ENCODE measurements around the gene KDM4F. TPM values are rescaled to one million over a fixed set of nuclear protein-coding genes. Genes with fewer than 3 reads are reported as not detected.
"Not testable (repeated sequence)": the region's sequence is repeated elsewhere in the genome, so short reads cannot be mapped to it uniquely, and the experiment has no call there.

Gene KDM4F
- not detected for total RNA-seq

DNA sequence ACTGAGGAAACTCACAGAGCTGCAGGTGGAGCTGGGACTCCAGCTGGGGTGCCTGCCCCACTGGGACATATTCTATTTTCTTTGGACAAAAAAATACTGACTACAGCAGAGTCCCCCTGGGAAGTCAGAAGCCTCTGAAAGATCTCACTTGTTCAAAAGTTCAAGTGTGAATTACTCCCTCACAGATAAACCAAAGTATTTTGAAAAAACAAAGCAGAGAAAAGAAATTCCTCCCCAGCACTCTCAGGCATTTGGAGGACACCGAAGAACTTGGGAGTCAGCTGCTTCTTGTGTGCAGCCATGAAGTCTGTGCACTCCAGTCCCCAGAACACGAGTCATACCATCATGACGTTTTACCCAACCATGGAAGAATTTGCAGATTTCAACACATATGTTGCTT lies at the start of gene KDM4F:
Gene KDM4F, plus strand, starts transcription at position 301 of the 400 bp plus-strand sequence.
- DNase-seq; H3K36me3 ChIP-seq; H3K27ac ChIP-seq; intact Hi-C loops (cut with DNase I); H3K4me1 ChIP-seq; H3K9me3 ChIP-seq; H3K4me3 ChIP-seq: not testable (repeated sequence)
- 60 to 81% methylated on average over 1 to 3 of the region's 3 CpGs for WGBS, 2 donors
- H3K27me3 ChIP-seq, result peaks cover 0 to 32% (median 0%) of the 10 kb centered on the region in 4 donors

- no peak for DNase-seq
- no peak for TF ChIP-seq CTCF (IDR thresholded peaks at IDR 0.05)
- no peak for TF ChIP-seq POLR2A (IDR thresholded peaks at IDR 0.05)
- intact Hi-C loops (cut with DNase I), result no loop called here
- Histone ChIP-seq H3K27me3 (no peaks in the 10 kb centered on the region), H3K4me1 (no peaks in the 10 kb centered on the region), H3K27ac (no peak overlapping the region), H3K4me3 (no peak overlapping the region), H3K9me3 (no peaks in the 10 kb centered on the region), H3K36me3 (no peaks in the 10 kb centered on the region)
These were observed 45.5 kb upstream of the KDM4F start for GRCh38 chr11:95003716-95004115.

DNA sequence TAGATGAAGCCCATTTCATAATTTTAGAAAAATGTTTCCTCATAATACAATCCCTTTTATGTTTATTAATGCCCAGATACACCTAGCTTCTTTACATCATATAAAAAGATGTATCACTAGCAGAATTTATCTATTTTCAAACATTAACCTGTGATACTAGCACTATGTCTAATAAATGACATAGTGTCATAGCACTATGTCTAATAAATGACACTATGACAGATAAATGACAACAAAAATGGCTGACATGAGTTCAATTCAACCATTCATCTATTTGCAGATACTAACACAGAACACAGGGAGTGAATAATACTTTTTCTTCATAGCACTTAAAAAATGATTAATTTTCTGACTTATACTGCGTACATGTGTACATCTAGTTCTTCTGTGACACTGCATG lies 43.6 kb upstream of the KDM4F start:
- no peak overlapping the region for H3K27ac ChIP-seq
- TF ChIP-seq POLR2A (IDR thresholded peaks at IDR 0.05), result no peak
- TF ChIP-seq CTCF (IDR thresholded peaks at IDR 0.05), result no peak
- DNase-seq, result no peak
- H3K9me3 ChIP-seq, result no peaks in the 10 kb centered on the region
- no peaks in the 10 kb centered on the region for H3K36me3 ChIP-seq
- H3K4me3 ChIP-seq, result no peak overlapping the region
- intact Hi-C loops (cut with DNase I), result no loop called here
- H3K4me1 ChIP-seq, result no peaks in the 10 kb centered on the region
- 85 to 97% methylated on average over 1 of the region's 1 CpG for WGBS, 2 donors
- no peaks in the 10 kb centered on the region for H3K27me3 ChIP-seq

DNA sequence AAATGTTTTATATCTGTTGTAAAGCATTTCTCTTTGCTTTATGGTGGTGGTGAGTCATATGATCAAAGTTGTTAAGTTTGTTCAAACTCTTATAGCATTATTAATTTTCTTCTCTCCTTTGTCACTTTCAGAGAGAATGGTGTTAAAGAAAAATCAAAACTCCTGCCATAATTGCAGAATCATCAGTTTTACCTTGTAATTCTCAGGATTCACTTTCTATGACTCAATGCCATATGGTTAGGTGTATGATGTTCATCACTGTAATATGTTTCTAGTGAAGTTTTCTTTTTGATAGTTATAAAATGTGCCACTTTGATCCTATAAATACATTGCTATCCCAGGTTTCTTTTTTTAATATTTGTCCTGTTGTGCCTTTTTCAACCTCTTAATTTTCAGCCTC lies 37.8 kb upstream of the KDM4F start:
- H3K9me3 ChIP-seq, result no peaks in the 10 kb centered on the region
- intact Hi-C loops (cut with DNase I), result no loop called here
- no peak for DNase-seq
- TF ChIP-seq POLR2A (IDR thresholded peaks at IDR 0.05) (no peak), CTCF (IDR thresholded peaks at IDR 0.05) (no peak)
- H3K4me1 ChIP-seq, result no peaks in the 10 kb centered on the region
- H3K36me3 ChIP-seq, result no peaks in the 10 kb centered on the region
- H3K27me3 ChIP-seq, result peaks cover 0 to 10% (median 0%) of the 10 kb centered on the region in 4 donors
- no peak overlapping the region for H3K27ac ChIP-seq
- no peak overlapping the region for H3K4me3 ChIP-seq

DNA sequence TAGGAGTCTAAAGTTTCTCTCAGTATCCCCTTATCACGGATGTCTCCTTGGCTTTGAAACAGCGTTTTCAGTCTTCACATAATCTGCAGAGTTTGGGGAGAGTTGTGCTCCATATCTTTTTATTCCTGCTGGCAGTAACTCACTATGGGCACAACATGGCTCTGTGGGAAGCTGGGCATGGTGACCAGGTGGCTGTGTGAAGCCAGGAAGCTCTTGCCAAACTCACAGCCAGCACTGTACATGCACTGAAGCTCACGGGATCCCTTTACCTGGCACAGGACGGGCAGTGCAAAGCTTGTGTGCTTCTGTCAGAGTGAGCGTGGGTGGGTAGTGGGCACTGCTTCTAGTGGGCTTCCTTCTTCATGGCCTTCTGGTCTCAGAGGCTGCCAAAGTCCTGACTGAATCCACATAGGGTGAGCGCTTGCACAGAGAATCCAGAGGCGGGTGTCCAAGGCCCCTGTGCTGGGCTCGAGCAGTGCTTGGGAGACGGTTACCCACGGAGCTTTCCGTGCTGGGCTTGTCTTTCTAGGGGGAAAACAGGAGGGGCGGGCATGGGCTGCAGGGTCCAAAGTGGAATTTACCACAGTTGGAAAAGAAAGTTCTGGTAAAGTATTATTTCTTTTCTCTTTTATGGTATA lies 34.9 kb upstream of the KDM4F start:
- intact Hi-C loops (cut with DNase I), result no loop called here
- no peak for DNase-seq
- 88 to 91% methylated on average over 11 to 12 of the region's 12 CpGs for WGBS, 2 donors
- Histone ChIP-seq H3K36me3 (no peaks in the 10 kb centered on the region), H3K27ac (no peak overlapping the region), H3K4me3 (no peak overlapping the region), H3K9me3 (no peaks in the 10 kb centered on the region), H3K27me3 (peaks cover 0 to 10% (median 0%) of the 10 kb centered on the region in 4 donors), H3K4me1 (no peaks in the 10 kb centered on the region)
- no peak for TF ChIP-seq POLR2A (IDR thresholded peaks at IDR 0.05)
- no peak for TF ChIP-seq CTCF (IDR thresholded peaks at IDR 0.05)

DNA sequence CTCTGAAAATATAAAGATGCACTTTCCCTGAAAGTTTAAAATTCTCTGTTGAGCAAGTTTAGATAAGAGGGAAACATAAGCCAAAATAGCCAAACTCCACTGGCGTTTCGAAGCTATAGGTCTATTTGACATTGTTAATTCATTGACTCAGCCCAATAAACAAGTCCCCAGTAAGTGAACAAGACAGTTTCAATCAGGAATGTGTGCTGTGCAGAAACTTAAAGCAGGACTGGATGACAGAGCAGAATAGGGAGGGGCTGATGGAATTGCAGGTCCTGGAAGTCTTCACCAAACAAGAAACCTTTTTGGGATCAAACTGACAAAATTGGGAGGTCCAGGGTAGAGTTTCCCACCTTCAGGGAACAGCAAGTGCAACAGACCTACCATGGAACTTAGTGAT lies 33.1 kb upstream of the KDM4F start:
- no peak for DNase-seq
- intact Hi-C loops (cut with DNase I), result no loop called here
- WGBS, 2 donors, result 61 to 66% methylated on average over 2 of the region's 2 CpGs

DNA sequence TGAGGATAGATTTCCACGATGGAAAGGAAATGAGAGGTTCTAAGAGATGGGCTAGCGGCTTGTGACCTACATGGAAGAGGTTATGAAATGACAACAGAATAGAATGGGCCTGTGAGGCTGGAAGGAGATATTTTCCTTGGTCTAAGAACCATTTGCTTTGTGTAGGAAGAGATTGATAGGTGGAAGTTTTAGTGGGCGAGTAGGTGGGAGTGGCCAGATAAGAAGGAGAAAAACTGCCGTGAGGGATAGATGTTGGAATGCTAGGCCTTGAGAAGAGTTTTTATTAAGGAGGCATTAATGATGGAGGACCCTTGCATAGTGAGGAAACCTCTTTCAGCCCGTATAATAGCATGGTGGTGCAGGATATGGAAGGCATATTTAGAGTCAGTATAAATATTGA lies 27.8 kb upstream of the KDM4F start:
- 84 to 88% methylated on average over 5 of the region's 5 CpGs for WGBS, 2 donors
- H3K27ac ChIP-seq; H3K27me3 ChIP-seq; DNase-seq; H3K4me1 ChIP-seq; H3K4me3 ChIP-seq; intact Hi-C loops (cut with DNase I); H3K36me3 ChIP-seq; H3K9me3 ChIP-seq: not testable (repeated sequence)

More for the DNA sequence above, 33.1 kb upstream of the KDM4F start:
- Histone ChIP-seq H3K27me3 (peaks cover 0 to 10% (median 0%) of the 10 kb centered on the region in 4 donors), H3K36me3 (no peaks in the 10 kb centered on the region), H3K9me3 (no peaks in the 10 kb centered on the region), H3K4me3 (no peak overlapping the region), H3K4me1 (no peaks in the 10 kb centered on the region), H3K27ac (no peak overlapping the region)
- TF ChIP-seq POLR2A (IDR thresholded peaks at IDR 0.05) (no peak), CTCF (IDR thresholded peaks at IDR 0.05) (no peak)

Data from esophagus squamous epithelium (tissue), 5 donors.